Bronchial smooth muscle cell (primary cell): ENCODE results near the gene TPP2. TPM values are rescaled to one million over a fixed set of nuclear protein-coding genes. Genes with fewer than 3 reads are reported as not detected.

Experiments used
- total RNA-seq: library from RNA; depleted of rRNA; stranded (reverse); fragments of >200 nt; gene quantifications from 2 replicates; pipeline ENCODE4 v1.2.1, GENCODE V29; 2014

Gene TPP2
- total RNA-seq = 31.6 and 47.6 TPM in 2 replicates

DNA sequence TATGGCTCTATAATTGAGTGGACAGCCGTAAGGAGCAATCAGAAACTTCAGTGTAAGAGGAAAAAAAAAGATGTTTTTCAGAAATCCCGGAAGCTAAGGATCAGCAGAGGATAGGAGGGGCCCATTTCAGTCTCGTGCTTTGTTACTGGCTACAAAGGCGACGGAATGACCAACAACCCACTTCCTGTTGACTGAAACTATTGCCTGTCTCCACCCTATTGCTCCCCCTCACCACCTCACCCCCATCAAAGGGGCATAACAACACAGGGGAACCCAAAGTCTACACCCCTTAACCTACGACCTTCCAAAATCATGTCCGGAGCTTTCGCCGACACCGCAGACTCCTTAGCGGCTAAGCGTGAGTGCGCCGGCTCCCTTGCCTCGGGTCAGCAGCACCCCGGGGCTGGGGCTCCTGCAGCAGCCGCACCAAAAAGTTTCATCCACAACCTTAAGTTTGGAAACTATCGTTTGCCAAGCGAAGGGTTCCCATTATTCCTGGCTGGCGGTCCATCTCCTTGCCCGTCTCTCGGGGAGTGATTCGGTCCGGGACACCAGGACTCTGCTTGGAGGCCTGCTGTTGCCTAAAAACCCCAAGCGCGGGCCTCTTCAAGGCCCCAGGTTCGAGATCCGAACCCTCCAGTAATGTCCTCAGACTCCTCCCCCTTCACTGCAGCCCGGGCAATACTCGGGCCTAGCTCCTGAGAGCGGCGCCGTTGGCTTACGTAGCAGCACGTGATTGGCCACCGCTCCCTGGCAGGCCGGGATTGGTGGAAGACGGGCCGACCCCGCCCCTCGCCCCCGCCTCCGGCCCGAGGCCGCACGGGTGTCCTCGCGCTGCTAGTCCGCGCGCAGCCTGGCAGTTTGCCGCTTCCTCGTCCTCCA is at the start of gene TPP2:
Gene TPP2 (plus strand): TSS at position 840 of the 882 bp plus-strand sequence. CDS start 53 bp downstream, outside the sequence.

DNA sequence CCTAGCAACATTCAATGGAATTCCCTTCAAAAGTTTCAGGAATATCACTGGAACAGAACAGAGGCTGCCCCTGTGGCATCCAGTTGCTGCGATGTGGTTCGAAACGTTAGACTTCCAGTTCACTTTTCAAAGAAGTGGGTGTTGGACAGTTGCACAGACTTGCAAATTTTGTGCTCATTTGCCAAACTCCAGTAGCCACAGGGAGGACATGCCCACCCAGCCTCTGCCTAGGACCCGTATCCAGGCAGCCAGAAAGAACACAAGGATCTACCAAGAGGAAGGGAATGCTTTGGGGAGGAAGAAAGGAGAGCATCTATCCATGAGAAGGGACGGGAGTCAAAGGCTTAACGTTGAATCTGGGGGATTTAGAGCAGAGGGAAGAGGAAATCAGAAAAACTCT is 98.2 kb downstream of the TPP2 start, which contains the start of gene METTL21C:
Gene METTL21C (minus strand): TSS at position 108 of the 400 bp plus-strand sequence. CDS start 546 bp downstream, outside the sequence.

Other genes with a start within 250 kb of the TPP2 start
- gene FGF14, start 194.9 kb upstream of the TPP2 start, total RNA-seq = 3.0 and 4.6 TPM in 2 replicates
- gene METTL21C, start 98.1 kb downstream of the TPP2 start, total RNA-seq = not detected in 2 replicates
- 1.1 and 5.4 TPM in 2 replicates for gene TEX30, start 176.8 kb downstream of the TPP2 start, total RNA-seq
- gene POGLUT2, start 202.0 kb downstream of the TPP2 start, total RNA-seq = 8.6 and 10.4 TPM in 2 replicates
- gene BIVM, start 202.1 kb downstream of the TPP2 start, total RNA-seq = 10.8 and 18.3 TPM in 2 replicates
- 44.6 and 76.4 TPM in 2 replicates for gene ERCC5, start 249.0 kb downstream of the TPP2 start, total RNA-seq